Endothelial cell of umbilical vein (primary cell): ENCODE results near the gene EFNB1. TPM values are rescaled to one million over a fixed set of nuclear protein-coding genes. Genes with fewer than 3 reads are reported as not detected.
A peak's percentile ranks its signal among the peaks of the same experiment; 100 is the strongest.

Experiments used
- BruUV-seq: library from RNA; stranded (reverse); fragments of 400-500 nt; replicated peaks from 2 replicates; lab custom pipeline; 2021; lab: Mats Ljungman, UMichigan
- CTCF ChIA-PET: fragments of 300-600, 350-600 bp; sonication (Branson Sonifier 250); formaldehyde crosslinking; loops from one replicate; lab custom pipeline; 2021; ENCODE audit warnings: antibody characterized with exemption, inconsistent platforms; lab: Charles Lee
- POLR2A ChIA-PET: fragments of 300-600, 350-600 bp; sonication (Branson Sonifier 250); formaldehyde crosslinking; loops from one replicate; lab custom pipeline; 2021; ENCODE audit warnings: antibody characterized with exemption, inconsistent platforms; lab: Charles Lee
- DNase-seq: peaks from one replicate; pipeline ENCODE4 v3.0.0-alpha.2; 2011; ENCODE audit warnings: low read depth, low spot score
- FAIRE-seq: peaks from 2 replicates; lab custom pipeline; 2011; peaks lifted over from hg19 to GRCh38; lab: Jason Lieb, UNC
- H2AFZ ChIP-seq: 2 replicates; pipeline ENCODE4 v1.6.0; 2012; ENCODE audit warnings: low read depth, low read length, control low read depth, inconsistent platforms
- H3K27ac ChIP-seq: 2 replicates; pipeline ENCODE4 v1.5.1; 2011; ENCODE audit warnings: low read depth, mild to moderate bottlenecking, control low read depth, low read length, moderate library complexity; ENCODE audit not compliant: insufficient read depth
- H3K27me3 ChIP-seq, 2 experiments: 2 replicates each; pipeline versions ENCODE4 v1.6.0 to v1.6.1; 2011; ENCODE audit warnings: low read length in 2 of 2, mixed read lengths in 1 of 2; ENCODE audit not compliant: control insufficient read depth in 2 of 2, insufficient read depth in 2 of 2
- H3K36me3 ChIP-seq, 2 experiments: 2 replicates in 1 of 2; 3 replicates in 1 of 2; pipeline ENCODE4 v1.5.1; 2011; ENCODE audit warnings: low read length in 2 of 2, mild to moderate bottlenecking in 1 of 2, moderate library complexity in 1 of 2; ENCODE audit not compliant: control insufficient read depth in 2 of 2, insufficient read depth in 2 of 2; ENCODE audit errors: extremely low read depth in 1 of 2
- H3K4me1 ChIP-seq: 3 replicates; pipeline ENCODE4 v1.5.1; 2011; ENCODE audit warnings: mild to moderate bottlenecking, low read length; ENCODE audit not compliant: control insufficient read depth, insufficient read depth; ENCODE audit errors: extremely low read depth
- H3K4me2 ChIP-seq: 2 replicates; pipeline ENCODE4 v1.6.1; 2011; ENCODE audit warnings: low read length, control low read depth, mixed read lengths; ENCODE audit not compliant: insufficient read depth
- H3K4me3 ChIP-seq, 3 experiments: fragments of 200-600 bp in 1 of 3; sonication (generic), shearing (Covaris generic) in 1 of 3; replicated peaks in 1 of 3; 2 replicates each; pipeline ENCODE4 v1.5.1; 2011 to 2016; ENCODE audit warnings: control low read depth in 3 of 3, low read length in 3 of 3, mild to moderate bottlenecking in 2 of 3, inconsistent platforms in 1 of 3, low read depth in 1 of 3, moderate library complexity in 1 of 3; ENCODE audit not compliant: insufficient read depth in 1 of 3
- H3K79me2 ChIP-seq: 2 replicates; pipeline ENCODE4 v1.6.0; 2012; ENCODE audit warnings: low read length, inconsistent platforms; ENCODE audit not compliant: control insufficient read depth, insufficient read depth
- H3K9ac ChIP-seq: replicated peaks from 2 replicates; pipeline ENCODE3; 2011; ENCODE audit warnings: low read length, control low read depth; ENCODE audit not compliant: insufficient read depth; ENCODE audit errors: extremely low read depth
- H3K9me1 ChIP-seq: replicated peaks from 3 replicates; pipeline ENCODE4 v1.6.0; 2011; ENCODE audit warnings: mild to moderate bottlenecking, low read length; ENCODE audit not compliant: control insufficient read depth, insufficient read depth; ENCODE audit errors: extremely low read depth
- H3K9me3 ChIP-seq: replicated peaks from 2 replicates; pipeline ENCODE4 v1.5.1; 2012; ENCODE audit warnings: low read length, inconsistent platforms; ENCODE audit not compliant: control insufficient read depth, insufficient read depth
- H4K20me1 ChIP-seq: replicated peaks from 2 replicates; pipeline ENCODE3; 2011; ENCODE audit warnings: mild to moderate bottlenecking, low read length; ENCODE audit not compliant: control insufficient read depth, insufficient read depth; ENCODE audit errors: extremely low read depth
- CTCF ChIP-seq, 2 donors: IDR thresholded peaks; 1 replicate in 1 of 2; 2 replicates in 1 of 2; pipeline ENCODE4 v1.5.1; 2011; ENCODE audit warnings: low read length in 2 of 2, mild to moderate bottlenecking in 2 of 2, moderate library complexity in 2 of 2, control low read depth in 1 of 2, inconsistent platforms in 1 of 2, low read depth in 1 of 2; ENCODE audit not compliant: insufficient read depth in 1 of 2; ENCODE audit errors: extremely low read depth in 1 of 2
- EZH2 ChIP-seq: IDR thresholded peaks from 2 replicates; pipeline ENCODE4 v1.6.1; 2012; ENCODE audit warnings: borderline replicate concordance, low read depth, mild to moderate bottlenecking, moderate library complexity, low read length, inconsistent platforms; ENCODE audit not compliant: severe bottlenecking
- FOS ChIP-seq: IDR thresholded peaks from 2 replicates; pipeline ENCODE4 v1.6.1; 2011; ENCODE audit warnings: mild to moderate bottlenecking, low read length, moderate library complexity, borderline replicate concordance; ENCODE audit not compliant: insufficient read depth
- GATA2 ChIP-seq: IDR thresholded peaks from 2 replicates; pipeline ENCODE4 v1.7.0; 2011; ENCODE audit warnings: low read depth, mild to moderate bottlenecking, moderate library complexity, mixed read lengths, low read length; ENCODE audit not compliant: insufficient read length, insufficient read depth
- JUN ChIP-seq: IDR thresholded peaks from 2 replicates; pipeline ENCODE4 v1.6.1; 2011; ENCODE audit warnings: borderline replicate concordance, low read depth; ENCODE audit not compliant: insufficient read length, insufficient read depth
- MYC ChIP-seq: IDR thresholded peaks from one replicate; pipeline ENCODE4 v1.6.1; 2011; ENCODE audit warnings: mild to moderate bottlenecking, low read depth, low read length
- POLR2A ChIP-seq: IDR thresholded peaks from 2 replicates; pipeline ENCODE4 v1.6.1; 2012; ENCODE audit warnings: low read depth, mild to moderate bottlenecking, control low read depth, low read length
- POLR2AphosphoS5 ChIP-seq: IDR thresholded peaks from 2 replicates; pipeline ENCODE4 v1.6.1; 2012; ENCODE audit warnings: low read depth, mild to moderate bottlenecking, control low read depth, low read length, moderate library complexity; ENCODE audit not compliant: insufficient read depth
- dilution Hi-C: fragments of 300-500 bp; cut with MboI; formaldehyde crosslinking; loops from one replicate; pipeline ENCODE4 v1.15.0; 2019; ENCODE audit warnings: low sequenced_read_pairs; ENCODE audit not compliant: extremely low pct_ligation_motif_present
- intact Hi-C: fragments of 100-400 bp; cut with micrococcal nuclease; formaldehyde crosslinking; loops from one replicate; pipeline ENCODE4 v1.10.0; 2022
- polyA plus RNA-seq, 4 experiments: library from polyadenylated mRNA; depleted of rRNA in 3 of 4; stranded (reverse) in 3 of 4; unstranded in 1 of 4; fragments of >200 nt; gene quantifications; 2 replicates each; pipeline versions ENCODE4 v1.2.1 to v1.2.3, GENCODE V29; 2011 to 2012; ENCODE audit warnings: missing spikeins in 1 of 4
- total RNA-seq: library from RNA; stranded (reverse); gene quantifications from 2 replicates; pipeline ENCODE4 v1.2.3, GENCODE V29; 2021
- TF ChIP-seq, protein P1 (sequence below): IDR thresholded peaks from 2 replicates; pipeline ENCODE4 v1.6.1; 2011; ENCODE audit not compliant: insufficient read depth, insufficient read length

EFNB1 gene
- total and polyA plus RNA-seq, 2 donors (not counting 3 experiments of a cell fraction or from before 2014, with no cell fraction given): 7.8 to 13.3 TPM

DNA sequence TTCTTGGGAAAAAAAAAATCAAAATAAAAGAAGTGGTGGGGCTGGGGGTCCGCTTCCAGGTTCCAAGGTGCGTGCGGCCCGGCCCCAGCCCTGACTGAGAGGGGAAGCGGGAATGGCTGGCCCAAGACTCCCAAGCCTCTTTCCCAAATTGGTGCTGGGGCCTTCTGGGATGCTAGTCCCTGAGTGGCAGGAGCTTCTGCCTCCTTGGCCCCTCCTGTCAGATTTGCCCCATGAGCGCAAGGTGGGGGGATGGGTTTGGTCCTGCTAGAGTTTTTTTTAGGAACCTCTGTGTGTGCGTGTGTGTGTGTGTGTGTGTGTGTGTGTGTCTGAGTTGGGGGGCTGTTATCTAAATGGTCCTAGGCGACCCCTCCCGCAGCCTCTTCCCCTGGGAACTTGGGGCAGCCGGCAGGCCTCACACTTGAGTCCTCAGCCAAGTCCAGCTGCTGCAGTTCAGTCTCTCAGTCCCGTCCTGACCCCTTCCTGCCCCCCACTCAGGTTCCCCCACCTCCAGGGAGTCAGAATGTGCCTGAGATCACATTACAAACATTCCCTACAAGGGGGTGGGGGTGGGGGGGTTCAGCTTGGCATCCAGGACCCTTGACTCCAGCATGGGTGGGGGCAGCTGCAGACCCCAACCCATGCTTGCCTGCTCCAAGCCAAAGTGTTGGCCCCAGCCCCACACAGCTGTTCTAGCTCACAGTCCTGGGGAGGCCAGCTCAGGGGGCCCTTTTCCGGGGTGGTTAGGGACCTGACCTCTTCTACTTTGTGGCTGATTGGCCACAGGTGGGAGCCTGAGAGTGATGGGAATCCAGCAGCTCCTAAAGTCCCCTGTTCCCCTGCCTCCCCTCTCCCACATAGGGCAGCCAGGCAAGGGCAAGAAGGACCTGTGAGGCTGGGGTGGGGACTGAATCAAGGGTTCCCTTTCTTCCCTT lies 4.0 kb downstream of the EFNB1 start:
- H3K9me1 ChIP-seq: no peaks in the 10 kb centered on the region
- DNase-seq: no peak
- no peak for FAIRE-seq
- TF ChIP-seq EZH2 (no peak), JUN (no peak), GATA2 (no peak), MYC (no peak), FOS (no peak), POLR2A (no peak), POLR2AphosphoS5 (no peak), CTCF (IDR thresholded peaks at IDR 0.05; ENCODE audit: extremely low read depth in 1 of 2, insufficient read depth in 1 of 2, low read depth in 1 of 2, low read length in 2 of 2) (no peak)
- TF ChIP-seq, protein P1, sequence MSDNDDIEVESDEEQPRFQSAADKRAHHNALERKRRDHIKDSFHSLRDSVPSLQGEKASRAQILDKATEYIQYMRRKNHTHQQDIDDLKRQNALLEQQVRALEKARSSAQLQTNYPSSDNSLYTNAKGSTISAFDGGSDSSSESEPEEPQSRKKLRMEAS: no peak
- no peak overlapping the region for H3K9ac ChIP-seq
- H4K20me1 ChIP-seq: no peaks in the 10 kb centered on the region
- no peaks in the 10 kb centered on the region for H3K9me3 ChIP-seq
- ChIA-PET POLR2A (no interaction called here), CTCF (interaction anchor here (6.1 kb wide), 1 partner anchor 228 kb away, joined by 164 read pairs; no protein-coding TSS in a partner anchor)
- intact Hi-C loops (loop anchor here (1.0 kb wide), 1 partner anchor 63 kb away; no protein-coding TSS in a partner anchor), dilution Hi-C loops (no loop called here)
- no peak overlapping the region for H3K4me3 ChIP-seq
- H3K79me2 ChIP-seq: peaks cover 13% of the 10 kb centered on the region
- H2AFZ ChIP-seq: no peak overlapping the region
- H3K4me1 ChIP-seq: peaks cover 10% of the 10 kb centered on the region
- H3K4me2 ChIP-seq: peak overlapping the region; percentile 60
- BruUV-seq: no TSS peak
- no peaks in the 10 kb centered on the region for H3K27me3 ChIP-seq
- H3K27ac ChIP-seq: no peak overlapping the region
- no peaks in the 10 kb centered on the region for H3K36me3 ChIP-seq
